Breast epithelium (tissue), 3 donors: ENCODE data around the gene MT1E.

Source experiments
- CTCF ChIP-seq, 3 donors: fragments of 450-650 bp; IDR thresholded peaks; one replicate each; pipeline ENCODE4 v1.5.1; 2016 to 2017; ENCODE audit warnings: antibody characterized with exemption in 3 of 3, mild to moderate bottlenecking in 3 of 3, moderate library complexity in 3 of 3
- POLR2A ChIP-seq: fragments of 450-650 bp; IDR thresholded peaks from one replicate; pipeline ENCODE4 v1.6.1; 2016; ENCODE audit warnings: antibody characterized with exemption, mild to moderate bottlenecking, moderate library complexity
- POLR2AphosphoS5 ChIP-seq, 3 donors: sonication (generic); formaldehyde crosslinking; IDR thresholded peaks; one replicate each; pipeline ENCODE4 v1.6.1; 2017; ENCODE audit warnings: antibody characterized with exemption in 3 of 3

GRCh38 chr16:56649820-56650219 lies 24.2 kb downstream of the MT1E start:
- TF ChIP-seq CTCF (IDR thresholded peaks at IDR 0.05) (no peak), POLR2A (no peak), POLR2AphosphoS5 (IDR thresholded peaks at IDR 0.05) (no peak)
